ENCODE data around the gene SNAPC4.

DNA sequence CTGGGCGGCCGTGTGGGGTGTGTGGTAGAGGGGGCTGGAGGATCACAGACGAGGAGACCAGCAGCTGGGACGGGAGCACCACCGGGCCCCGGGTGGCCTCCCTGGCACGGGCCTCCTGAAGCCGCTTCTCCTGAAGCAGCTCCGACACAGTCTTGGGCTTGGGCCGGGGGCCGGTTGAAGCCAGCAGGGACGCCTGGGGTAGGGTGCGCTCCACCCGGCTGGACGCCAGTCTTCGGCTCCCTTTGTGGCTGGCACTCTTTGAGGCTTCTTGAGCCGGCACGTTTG is 21.0 kb downstream of the SNAPC4 start:
- TF ChIP-seq EP300 (IDR thresholded peaks at IDR 0.05; ENCODE audit: low read depth) (no peak), CTCF (IDR thresholded peaks at IDR 0.05) (no peak)

All from transverse colon (tissue), 3 donors.